GF-D8 (cell line): Measurements from ENCODE around the gene ZNF638.
A peak's percentile ranks its signal among the peaks of the same experiment; 100 is the strongest.
"Not testable (repeated sequence)": the region's sequence is repeated elsewhere in the genome, so short reads cannot be mapped to it uniquely, and the experiment has no call there.

Experiments
- DNase-seq: peaks from one replicate; lab custom pipeline; 2025; lab: John Stamatoyannopoulos, UW

Gene ZNF638

DNA sequence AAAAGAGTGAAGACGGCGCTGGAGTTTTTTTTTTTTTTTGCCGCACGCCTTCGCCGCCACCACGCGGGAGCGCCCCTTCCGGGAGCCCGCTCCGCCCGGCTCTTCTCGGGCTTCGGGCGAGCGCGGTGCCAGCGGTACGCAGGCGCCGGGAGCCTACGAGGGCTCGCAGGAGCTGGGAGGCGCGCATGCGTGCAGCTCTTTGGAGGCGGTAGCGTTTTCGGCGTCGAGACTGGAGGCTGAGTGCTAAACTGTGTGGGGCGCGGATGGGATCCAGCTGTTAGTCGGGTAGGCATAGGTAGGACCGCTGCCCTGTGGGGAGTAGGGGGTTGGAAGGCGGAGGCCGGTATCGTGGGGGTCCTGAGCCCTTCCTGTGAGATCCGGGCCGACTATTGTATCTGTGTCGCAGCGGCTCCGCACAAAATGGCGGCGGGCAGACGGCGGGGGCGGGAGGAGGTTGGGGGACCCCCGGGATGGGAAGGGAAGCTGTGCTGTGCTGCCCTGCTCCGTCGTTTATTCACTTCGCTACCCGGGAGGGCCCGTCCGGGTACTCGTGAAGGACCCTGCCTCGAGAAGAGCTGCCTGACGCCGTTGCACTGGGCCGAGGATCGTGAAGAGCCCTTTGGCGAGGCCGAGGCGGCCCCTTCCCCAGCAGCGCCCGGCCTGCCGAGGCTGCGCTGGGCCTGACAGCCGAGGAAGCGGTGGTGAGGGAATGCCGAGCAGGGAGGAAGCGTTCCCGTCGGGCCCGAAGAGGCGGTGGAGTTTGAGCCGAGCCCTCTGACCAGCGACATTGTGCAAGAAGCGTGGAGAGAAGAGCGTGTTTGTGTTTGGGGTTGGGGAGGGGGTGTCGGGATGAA lies at the start of gene ZNF638:
Gene ZNF638, plus strand, starts transcription at position 202 of the 854 bp plus-strand sequence. CDS start 17,173 bp downstream, outside the sequence.
- peak; percentile 77 for DNase-seq

DNA sequence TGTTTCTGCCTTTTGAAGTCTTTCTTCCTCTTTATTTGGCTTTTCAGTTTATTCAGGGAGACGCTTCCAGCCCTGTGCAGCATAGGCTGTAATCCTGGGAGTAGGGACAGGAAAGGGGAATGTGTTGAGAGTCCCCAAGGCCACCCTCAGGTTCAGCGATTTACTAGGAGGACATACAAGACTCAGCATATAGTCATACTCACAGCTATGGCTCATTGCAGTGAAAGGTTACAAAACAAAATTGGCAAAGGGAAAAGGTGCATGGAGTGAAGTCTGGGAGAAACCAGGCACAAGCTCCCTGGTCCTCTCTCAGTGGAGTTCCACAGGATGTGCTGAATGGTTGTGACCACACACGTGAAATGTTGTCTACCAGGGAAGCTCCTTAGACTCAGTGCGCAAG lies 49.6 kb upstream of the ZNF638 start:
- no peak for DNase-seq

DNA sequence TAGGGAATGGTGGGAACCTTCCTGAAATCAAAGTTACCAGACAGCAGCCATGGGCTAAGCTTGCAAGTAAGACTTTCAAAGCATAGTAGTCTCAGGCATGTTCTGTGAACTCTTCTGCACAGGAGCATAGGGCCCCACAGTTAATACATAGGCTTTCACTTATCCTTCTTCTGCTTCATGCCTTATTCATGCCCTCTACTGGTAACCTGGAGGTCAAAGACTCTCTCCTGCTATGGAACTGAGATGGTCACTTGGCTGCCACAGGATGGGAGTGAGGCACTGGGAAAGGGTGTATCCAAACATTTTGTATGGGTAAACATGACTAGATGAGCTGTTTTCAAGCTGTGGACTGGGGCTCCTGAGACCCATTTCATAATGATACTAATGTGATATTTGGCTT lies 49.1 kb upstream of the ZNF638 start:
- peak; percentile 15 for DNase-seq

- no peak for DNase-seq
Measured at GRCh38 chr2:71283131-71283530, 48.5 kb upstream of the ZNF638 start.

DNA sequence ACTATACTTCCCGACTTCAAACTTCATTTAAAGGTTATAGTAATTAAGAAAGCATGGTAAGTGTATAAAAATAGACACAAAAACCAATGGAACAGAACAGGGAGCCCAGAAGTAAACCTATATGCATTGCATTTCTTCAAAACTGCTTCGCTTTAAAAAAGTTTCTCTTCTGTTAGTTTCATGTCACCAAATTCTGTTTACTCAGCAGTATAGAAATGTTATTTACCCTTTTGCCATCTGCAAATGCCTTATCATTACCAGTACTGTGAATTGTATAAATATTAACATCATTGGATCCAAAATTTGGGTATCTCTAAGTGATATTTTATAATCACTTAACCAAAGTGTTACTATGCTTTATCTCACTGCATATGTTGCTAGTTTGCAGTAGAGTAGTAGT lies 45.9 kb upstream of the ZNF638 start:
- no peak for DNase-seq

DNA sequence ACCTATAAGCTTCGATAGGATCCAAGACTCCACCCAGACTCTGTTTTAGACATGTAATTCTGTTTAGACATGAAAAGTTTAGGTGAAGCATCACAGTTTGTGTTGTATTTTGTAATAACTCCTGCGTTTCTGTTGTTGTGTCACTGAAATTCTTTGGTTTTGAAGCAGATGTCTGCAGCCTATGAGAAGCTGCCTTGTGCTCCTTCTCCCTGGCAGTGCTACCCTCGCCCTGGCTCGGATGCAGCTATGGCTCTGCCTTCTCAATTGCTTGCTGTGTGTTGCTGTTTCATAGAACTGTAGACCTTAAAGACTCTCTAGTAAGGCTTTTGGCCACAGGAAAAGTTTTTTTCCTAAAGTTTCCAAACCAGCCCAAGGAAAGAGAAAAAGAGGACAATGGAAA lies 40.2 kb upstream of the ZNF638 start:
- no peak for DNase-seq

GRCh38 chr2:71292159-71292558 lies 39.4 kb upstream of the ZNF638 start:
- no peak for DNase-seq

- no peak for DNase-seq
Measured at GRCh38 chr2:71298914-71299313, 32.7 kb upstream of the ZNF638 start.

DNA sequence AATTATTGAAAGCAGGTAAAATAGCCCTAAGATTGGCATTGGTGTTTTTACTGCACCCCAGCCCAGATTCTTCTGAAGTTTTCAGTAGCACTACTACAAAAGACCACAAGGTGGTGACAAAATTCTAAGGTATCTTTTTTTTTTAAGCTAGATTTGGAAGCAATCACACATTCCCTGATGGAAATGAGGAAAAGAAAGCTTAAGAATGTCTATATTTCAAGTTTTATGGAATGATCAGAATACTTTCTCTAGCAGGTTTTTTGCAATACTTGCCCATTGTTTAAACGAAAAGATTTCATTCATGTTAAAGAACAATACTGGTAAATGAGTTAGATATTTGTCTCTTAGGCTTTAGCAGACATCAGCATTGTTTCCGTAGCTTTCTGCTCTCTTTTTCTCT lies 32.1 kb upstream of the ZNF638 start:
- no peak for DNase-seq

- DNase-seq: no peak
Measured at GRCh38 chr2:71303849-71304248, 27.7 kb upstream of the ZNF638 start.

GRCh38 chr2:71306762-71307161 lies 24.8 kb upstream of the ZNF638 start:
- DNase-seq: no peak

GRCh38 chr2:71313016-71313766 lies 18.4 kb upstream of the ZNF638 start:
- DNase-seq: no peak

- no peak for DNase-seq
Measured at GRCh38 chr2:71317060-71317459, 14.5 kb upstream of the ZNF638 start.

GRCh38 chr2:71317900-71318299 lies 13.7 kb upstream of the ZNF638 start:
- not testable (repeated sequence) for DNase-seq

GRCh38 chr2:71323386-71323785 lies 8.2 kb upstream of the ZNF638 start:
- no peak for DNase-seq

GRCh38 chr2:71326968-71327367 lies 4.6 kb upstream of the ZNF638 start:
- DNase-seq: no peak

GRCh38 chr2:71327916-71328315 lies 3.7 kb upstream of the ZNF638 start:
- DNase-seq: no peak

- no peak for DNase-seq
Measured at GRCh38 chr2:71330155-71330554, 1.4 kb upstream of the ZNF638 start.

GRCh38 chr2:71330585-71331330 lies 824 bp upstream of the ZNF638 start:
- DNase-seq: no peak

GRCh38 chr2:71331331-71331580 lies 326 bp upstream of the ZNF638 start:
- DNase-seq: not testable (repeated sequence)

- DNase-seq: no peak
Measured at GRCh38 chr2:71332435-71332796, 834 bp downstream of the ZNF638 start.

- DNase-seq: no peak
Measured at GRCh38 chr2:71333619-71334018, 2.0 kb downstream of the ZNF638 start.

DNA sequence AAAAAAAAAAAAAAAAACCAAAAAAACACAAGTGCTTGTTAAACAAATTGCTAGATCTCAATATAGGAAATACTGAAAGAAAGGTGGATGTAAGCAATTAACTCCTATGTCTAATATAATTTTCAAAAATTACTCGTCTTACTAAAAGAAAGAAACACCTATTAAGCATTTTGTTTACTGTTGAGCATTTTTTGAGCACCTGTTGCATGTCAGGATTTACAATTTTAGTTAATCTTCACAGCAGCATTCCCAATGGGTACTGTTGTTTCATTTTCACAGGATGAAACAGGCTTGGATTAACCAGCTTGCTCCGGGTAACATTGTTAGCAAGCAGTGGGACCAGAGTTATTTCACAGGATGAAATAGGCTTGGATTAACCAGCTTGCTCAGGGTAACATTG lies 4.8 kb downstream of the ZNF638 start:
- DNase-seq: no peak
